ENCODE data around the gene AQP12A.
"Not testable (repeated sequence)": the region's sequence is repeated elsewhere in the genome, so short reads cannot be mapped to it uniquely, and the experiment has no call there.

Gene AQP12A, protein sequence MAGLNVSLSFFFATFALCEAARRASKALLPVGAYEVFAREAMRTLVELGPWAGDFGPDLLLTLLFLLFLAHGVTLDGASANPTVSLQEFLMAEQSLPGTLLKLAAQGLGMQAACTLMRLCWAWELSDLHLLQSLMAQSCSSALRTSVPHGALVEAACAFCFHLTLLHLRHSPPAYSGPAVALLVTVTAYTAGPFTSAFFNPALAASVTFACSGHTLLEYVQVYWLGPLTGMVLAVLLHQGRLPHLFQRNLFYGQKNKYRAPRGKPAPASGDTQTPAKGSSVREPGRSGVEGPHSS

DNA sequence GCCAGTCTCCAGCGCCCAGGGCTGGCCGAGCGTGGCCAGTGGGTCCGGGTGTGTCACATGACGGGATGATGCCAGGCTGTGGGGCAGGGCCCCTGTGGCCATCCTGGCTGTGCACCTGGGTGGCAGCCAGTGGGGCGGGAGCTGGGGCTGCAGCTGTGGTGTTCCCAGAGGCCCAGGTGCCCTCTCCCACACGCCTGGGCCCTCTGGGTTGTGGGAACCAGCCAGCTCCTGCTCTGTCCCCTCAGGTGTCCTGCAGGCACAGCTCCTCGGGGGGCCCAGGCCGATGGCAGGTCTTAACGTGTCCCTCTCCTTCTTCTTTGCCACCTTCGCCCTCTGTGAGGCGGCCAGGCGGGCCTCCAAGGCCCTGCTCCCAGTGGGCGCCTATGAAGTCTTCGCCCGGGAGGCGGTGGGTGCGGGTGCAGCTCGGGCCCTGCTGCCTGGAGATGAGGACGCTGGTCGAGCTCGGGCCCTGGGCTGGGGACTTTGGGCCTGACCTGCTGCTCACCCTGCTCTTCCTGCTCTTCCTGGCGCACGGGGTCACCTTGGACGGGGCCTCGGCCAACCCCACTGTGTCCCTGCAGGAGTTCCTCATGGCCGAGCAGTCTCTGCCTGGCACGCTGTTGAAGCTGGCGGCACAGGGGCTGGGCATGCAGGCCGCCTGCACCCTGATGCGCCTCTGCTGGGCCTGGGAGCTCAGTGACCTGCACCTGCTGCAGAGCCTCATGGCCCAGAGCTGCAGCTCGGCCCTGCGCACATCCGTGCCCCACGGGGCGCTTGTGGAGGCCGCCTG is at the start of gene AQP12A:
Gene AQP12A, plus strand, starts transcription at position 236 of the 790 bp plus-strand sequence. Its CDS starts 48 bp downstream, at position 284.
- not testable (repeated sequence) for DNase-seq

DNA sequence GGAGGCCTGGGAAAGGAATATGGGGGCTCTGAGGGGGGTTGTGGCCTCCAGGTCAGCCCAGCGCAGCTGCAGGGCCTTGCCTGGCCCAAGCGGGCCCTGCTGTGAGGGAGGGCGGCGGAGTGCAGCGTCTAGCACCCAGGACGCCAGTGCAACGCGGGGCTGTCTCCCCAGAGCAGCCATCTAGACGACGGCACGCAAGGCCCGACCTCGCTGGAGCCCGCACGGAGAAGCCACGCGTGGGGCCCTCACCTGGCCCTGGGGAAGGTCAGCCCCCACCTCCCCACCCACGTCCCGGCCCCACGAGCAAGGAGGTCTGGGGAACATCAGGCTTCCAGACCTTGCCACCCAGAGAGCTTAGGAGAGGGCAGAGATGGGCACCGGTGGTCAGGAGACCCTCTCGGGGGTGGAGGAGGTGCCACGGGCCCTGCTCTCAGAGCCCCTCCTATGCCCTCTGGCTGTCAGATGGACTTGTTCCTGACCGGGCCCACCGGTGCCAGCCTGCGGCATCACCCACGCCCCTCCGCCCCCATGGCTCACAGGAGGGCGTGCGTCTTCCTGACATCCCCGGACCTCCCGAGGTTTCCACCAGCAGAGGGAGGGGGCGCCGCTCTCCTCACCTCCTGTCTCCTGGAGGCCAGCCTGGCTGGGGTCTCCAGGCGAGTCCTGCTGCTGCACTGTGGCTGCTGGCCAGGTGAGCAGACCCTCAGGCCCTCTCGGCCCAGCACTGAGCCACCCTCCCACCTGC is 49.4 kb upstream of the AQP12A start:
- TF ChIP-seq POLR2A (IDR thresholded peaks at IDR 0.05; ENCODE audit: low read length) (no peak), GATA1 (IDR thresholded peaks at IDR 0.05; ENCODE audit: low read depth, low read length) (no peak)
- no peak for DNase-seq

DNA sequence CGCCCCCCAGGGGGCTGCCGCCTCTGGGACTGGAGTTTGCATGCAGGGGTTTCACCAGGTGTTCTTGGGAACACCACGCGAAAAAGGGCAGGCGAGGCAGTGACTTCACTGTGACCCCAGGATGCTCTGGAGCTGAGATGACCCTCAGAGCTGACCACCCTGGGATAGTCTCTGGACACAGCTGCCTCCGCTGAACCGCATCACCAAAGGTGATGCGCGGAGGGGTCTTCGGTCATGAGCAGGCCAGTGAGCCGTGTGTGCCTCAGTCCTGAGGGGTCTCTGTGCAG is 48.9 kb upstream of the AQP12A start:
- TF ChIP-seq POLR2A (IDR thresholded peaks at IDR 0.05; ENCODE audit: low read length) (no peak), GATA1 (IDR thresholded peaks at IDR 0.05; ENCODE audit: low read depth, low read length) (no peak)
- no peak for DNase-seq

DNA sequence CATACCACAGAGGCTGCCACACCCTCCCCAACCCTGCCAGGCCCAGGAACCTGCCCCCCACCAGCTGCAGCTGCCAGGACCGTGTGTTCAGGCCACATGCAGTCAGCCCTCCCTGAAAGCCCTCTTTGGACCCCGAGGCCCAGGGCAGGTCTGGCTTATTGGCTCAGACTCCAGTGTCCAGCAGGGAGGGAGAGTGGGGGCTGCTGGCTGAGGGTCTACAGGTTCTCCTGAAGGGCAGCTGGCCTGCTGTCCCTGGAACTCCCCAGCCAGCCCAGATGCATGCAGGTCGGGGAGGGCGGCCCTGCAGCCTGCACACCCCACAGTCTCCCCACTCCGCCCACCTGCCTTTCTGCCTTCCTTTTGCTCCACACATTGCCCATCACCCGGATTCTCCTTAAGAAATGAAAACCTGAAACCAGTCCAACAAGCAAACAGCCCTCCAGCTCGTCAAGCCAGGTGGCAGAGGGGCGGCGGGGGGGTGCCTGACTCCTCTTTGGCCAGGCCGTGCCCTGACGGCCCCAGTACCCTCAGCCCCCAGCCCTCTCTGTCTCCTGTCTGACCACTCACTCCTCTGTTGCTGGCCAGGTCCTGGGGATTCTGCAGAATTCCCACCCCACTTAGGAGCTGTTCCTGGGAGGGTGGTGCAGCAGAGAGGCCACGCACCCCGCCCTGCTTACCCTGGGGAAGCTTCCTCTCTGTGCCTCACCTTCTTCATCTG is 48.4 kb upstream of the AQP12A start:
- TF ChIP-seq GATA1 (IDR thresholded peaks at IDR 0.05; ENCODE audit: low read depth, low read length) (no peak), POLR2A (IDR thresholded peaks at IDR 0.05; ENCODE audit: low read length) (no peak)
- DNase-seq, result no peak

DNA sequence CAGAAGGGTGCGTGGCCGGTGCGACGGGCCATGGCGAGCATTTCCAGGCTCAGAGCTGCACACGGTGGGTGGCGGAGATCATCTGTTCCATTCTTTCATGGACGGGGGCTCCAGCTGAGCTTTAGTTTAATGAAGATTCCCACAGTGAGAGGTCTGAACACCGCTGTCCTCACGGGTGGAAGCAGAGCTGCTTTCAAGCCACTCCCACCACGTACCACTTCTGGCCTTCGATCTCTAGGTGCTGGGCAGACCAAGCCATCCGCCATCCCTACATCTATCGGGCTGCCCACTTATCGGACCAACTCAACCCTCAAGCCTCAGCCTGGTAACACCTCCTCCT is 47.9 kb upstream of the AQP12A start:
- DNase-seq, result no peak
- TF ChIP-seq GATA1 (IDR thresholded peaks at IDR 0.05; ENCODE audit: low read depth, low read length) (no peak), POLR2A (IDR thresholded peaks at IDR 0.05; ENCODE audit: low read length) (no peak)

DNA sequence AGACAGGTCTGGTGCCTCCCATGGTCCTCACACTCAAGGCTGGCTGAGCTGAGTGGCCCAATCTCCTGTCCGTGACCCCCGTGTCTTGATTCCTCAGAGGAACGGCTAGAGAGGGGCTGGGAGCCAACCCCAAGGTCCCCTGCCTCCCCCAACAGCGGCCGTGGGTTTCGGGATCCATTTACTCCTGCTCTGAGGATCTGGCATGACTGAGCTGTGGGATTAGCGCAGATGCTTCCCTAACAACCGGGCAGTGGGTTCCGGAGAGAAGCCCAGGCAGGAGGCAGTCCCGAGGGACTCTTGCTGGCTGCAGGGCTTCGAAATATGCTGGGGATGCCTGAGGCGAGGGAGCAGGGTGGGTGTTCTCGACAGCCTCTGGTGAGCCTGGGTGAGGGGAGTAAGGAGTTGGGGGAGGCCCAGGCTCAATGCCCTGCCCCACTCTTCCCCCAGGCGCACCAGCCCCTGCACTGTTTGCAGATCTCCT is 47.5 kb upstream of the AQP12A start:
- TF ChIP-seq GATA1 (IDR thresholded peaks at IDR 0.05; ENCODE audit: low read depth, low read length) (no peak), POLR2A (IDR thresholded peaks at IDR 0.05; ENCODE audit: low read length) (no peak)
- no peak for DNase-seq

DNA sequence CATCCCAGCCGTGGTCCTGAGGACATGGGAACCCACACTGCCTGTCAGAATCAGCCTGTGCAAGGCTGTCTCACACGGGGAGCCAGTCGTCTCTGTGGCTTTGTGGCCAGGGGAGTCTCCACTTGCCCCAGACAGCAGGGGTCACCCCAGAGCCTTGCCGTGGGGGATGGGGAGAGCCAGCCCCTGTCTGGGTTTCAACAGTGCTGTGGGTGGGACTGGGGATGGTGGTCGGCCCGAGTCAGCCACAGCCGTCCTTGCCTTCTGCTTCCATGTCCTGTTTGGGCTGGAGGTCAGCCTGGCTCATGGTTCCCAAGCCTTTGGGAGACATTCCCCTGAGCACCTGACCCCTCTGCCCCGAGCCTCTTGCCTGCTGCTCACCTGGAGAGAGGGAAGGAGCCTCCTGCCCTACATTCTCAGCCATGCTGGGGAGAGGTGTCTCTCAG is 46.8 kb upstream of the AQP12A start:
- DNase-seq, result no peak
- TF ChIP-seq POLR2A (IDR thresholded peaks at IDR 0.05; ENCODE audit: low read length) (no peak), GATA1 (IDR thresholded peaks at IDR 0.05; ENCODE audit: low read depth, low read length) (no peak)

DNA sequence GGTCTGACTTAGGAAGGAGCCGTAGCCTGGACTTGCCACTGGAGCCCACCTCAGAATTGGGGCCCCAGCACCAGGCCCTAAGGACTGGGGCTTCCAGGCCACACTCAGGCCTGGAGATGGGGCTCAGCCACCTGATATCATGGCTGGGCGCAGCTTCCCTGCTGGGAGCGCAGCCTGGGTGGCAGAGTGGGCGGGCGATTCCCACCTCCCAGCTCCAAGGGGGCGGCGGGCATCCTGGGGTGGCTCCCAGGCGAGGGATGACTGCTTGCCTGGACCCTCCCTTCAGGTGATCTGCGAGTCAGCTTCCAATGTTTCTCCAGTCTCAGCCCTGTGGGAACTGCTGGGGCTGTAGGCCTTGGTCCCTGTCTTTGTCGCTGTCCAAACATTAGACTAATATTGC is 46.3 kb upstream of the AQP12A start:
- TF ChIP-seq GATA1 (IDR thresholded peaks at IDR 0.05; ENCODE audit: low read depth, low read length) (no peak), POLR2A (IDR thresholded peaks at IDR 0.05; ENCODE audit: low read length) (no peak)
- DNase-seq, result no peak

DNA sequence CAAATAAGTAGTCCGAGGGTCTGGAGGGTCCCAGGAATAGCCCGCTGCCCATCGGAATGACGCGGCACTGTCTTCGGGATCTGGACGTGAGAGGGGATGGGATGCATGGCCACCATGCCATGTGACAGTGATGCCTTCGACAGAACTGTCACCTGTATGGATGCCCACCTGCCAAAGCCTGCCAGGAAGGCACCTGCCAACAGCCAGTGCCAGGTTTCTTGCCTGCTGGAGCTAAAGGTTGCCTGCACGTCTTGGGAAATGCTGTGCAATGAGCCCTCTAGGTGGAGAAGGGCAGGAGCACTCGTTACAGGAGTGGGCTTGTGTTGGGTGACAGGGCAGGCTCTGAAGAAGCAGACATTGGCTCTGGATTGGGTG is 45.9 kb upstream of the AQP12A start:
- DNase-seq, result no peak
- TF ChIP-seq GATA1 (IDR thresholded peaks at IDR 0.05; ENCODE audit: low read depth, low read length), result no peak
- no peak for TF ChIP-seq POLR2A (IDR thresholded peaks at IDR 0.05; ENCODE audit: low read length)

DNA sequence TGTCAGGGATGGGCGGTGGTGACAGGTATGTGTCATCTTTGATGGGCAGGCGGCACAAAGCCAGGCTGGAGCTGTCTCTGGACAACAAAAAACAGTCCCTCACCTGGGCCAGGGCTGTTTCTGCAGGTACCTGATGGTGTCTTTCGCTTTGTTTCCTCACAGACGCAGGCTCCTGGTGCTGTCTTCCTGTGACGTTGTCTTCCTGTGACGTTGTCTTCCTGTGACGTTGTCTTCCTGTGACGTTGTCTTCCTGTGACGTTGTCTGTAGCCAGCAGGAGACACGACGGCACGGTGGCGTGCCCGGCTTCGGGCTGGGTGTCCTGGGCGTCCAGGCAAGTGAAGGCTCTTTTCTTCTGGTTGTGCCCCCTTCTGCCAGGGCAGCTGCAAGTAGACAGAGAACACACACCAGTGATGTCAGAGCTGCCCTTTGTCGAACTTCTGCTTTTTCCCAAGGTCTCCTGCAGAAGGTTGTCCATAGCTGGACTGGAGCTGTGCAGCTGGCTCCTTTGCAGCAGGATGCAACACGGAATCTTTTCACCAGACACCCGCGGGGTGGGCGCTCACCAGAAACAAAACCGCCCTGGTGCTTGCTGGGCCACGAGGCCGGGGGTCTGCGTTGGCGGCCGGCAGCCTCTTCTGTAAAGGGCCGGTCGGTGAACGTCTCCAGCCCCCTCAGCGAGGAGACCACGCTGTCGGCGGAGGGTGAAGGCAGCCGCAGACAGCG is 45.3 kb upstream of the AQP12A start:
- no peak for DNase-seq
- no peak for TF ChIP-seq GATA1 (IDR thresholded peaks at IDR 0.05; ENCODE audit: low read depth, low read length)
- no peak for TF ChIP-seq POLR2A (IDR thresholded peaks at IDR 0.05; ENCODE audit: low read length)

DNA sequence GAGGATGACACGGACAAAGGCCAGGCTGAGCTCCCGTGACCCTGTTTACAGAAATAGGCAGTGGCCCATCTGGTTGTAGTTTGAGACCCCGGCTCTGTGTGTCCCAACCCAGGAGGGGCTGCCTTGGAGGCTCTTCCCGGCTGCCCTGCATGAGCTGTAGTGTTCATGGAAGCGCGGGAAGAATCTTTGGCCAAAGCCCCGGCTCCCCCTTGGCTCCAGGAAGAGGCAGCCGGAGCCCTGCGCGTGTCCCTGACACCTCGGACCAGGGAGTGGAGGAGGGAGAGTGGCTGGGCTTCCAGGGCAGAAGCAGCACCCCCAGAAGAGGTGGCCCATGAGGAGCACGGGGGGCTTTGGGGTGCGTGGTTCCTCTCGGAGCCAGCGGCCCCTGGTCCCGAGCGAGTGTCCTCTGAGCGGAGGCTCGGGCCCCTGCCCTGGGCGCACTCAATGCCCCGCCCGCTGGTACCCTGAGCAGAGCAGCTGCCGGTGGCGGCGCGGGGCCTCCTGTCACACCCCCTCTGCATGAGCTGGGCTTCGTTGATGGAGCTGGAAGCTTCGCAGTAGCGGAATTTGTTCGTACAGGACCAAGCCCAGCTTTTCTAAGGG is 44.7 kb upstream of the AQP12A start:
- DNase-seq, result no peak
- TF ChIP-seq POLR2A (IDR thresholded peaks at IDR 0.05; ENCODE audit: low read length) (no peak), GATA1 (IDR thresholded peaks at IDR 0.05; ENCODE audit: low read depth, low read length) (no peak)

DNA sequence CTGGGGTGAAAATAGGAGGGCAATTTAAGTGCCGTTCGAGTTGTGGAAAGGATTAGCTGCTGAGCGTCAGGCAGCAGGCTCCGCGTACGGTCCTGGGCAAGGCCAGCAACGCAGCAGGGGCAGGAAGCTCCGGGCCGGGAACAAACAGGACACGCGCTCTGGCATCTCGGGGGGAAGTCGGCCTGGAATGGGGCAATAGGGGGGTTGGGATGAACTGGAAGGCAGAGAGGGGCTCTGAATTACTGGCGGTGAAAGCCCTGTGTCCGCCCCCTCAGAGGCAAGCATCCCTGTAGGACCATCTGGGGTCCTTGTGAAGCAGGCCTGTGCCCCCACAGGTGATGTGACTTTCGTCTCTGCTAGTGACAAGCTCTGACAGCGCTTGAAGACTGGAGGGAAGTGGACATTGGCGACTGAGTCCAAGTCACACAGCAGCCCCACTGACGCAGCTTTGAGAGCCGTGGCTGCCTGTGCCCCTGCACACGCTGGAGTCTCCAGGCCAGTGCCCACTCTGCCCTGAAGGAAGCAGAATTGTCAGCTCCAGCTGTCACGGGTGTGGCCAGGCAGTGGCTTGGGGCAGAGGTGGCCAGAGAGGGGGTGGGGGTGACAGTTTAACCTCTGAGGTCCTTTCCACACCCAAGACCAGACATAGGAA is 44.0 kb upstream of the AQP12A start:
- no peak for DNase-seq
- TF ChIP-seq GATA1 (IDR thresholded peaks at IDR 0.05; ENCODE audit: low read depth, low read length) (no peak), POLR2A (IDR thresholded peaks at IDR 0.05; ENCODE audit: low read length) (no peak)
